Prostate gland (tissue), 2 donors: ENCODE measurements around the gene RASGRP4. TPM values are rescaled to one million over a fixed set of nuclear protein-coding genes. Genes with fewer than 3 reads are reported as not detected.
"Not testable (repeated sequence)": the region's sequence is repeated elsewhere in the genome, so short reads cannot be mapped to it uniquely, and the experiment has no call there.

Source experiments
- DNase-seq: peaks from one replicate; pipeline ENCODE4 v3.0.0-alpha.2; 2019; ENCODE audit warnings: low spot score
- H3K27ac ChIP-seq, 2 donors: fragments of 200-600 bp; sonication (generic); 2 replicates each; pipeline ENCODE4 v1.5.1; 2017 to 2019
- H3K27me3 ChIP-seq: fragments of 200-600 bp; sonication (generic); replicated peaks from 2 replicates; pipeline ENCODE4 v1.5.1; 2019; ENCODE audit not compliant: insufficient read depth
- H3K36me3 ChIP-seq, 2 donors: fragments of 200-600 bp; sonication (generic); 1 replicate in 1 of 2; 2 replicates in 1 of 2; pipeline versions ENCODE4 v1.5.1 to v1.8.1; 2017 to 2019
- H3K4me1 ChIP-seq: fragments of 200-600 bp; sonication (generic); replicated peaks from 2 replicates; pipeline ENCODE4 v1.5.1; 2019
- H3K4me3 ChIP-seq, 2 donors: fragments of 200-600 bp; sonication (generic); 2 replicates each; pipeline ENCODE4 v1.5.1; 2017 to 2019
- H3K9me3 ChIP-seq: fragments of 200-600 bp; sonication (generic); 2 replicates; pipeline ENCODE4 v1.5.1; 2017
- CTCF ChIP-seq, 4 experiments: fragments of 200-600 bp in 2 of 4; fragments of 450-650 bp in 2 of 4; sonication (generic) in 2 of 4; IDR thresholded peaks; 1 replicate in 3 of 4; 2 replicates in 1 of 4; pipeline ENCODE4 v1.5.1; 2016 to 2019; ENCODE audit warnings: antibody characterized with exemption in 4 of 4, mild to moderate bottlenecking in 2 of 4, moderate library complexity in 2 of 4
- POLR2A ChIP-seq: fragments of 450-650 bp; IDR thresholded peaks from one replicate; pipeline ENCODE4 v1.6.1; 2016; ENCODE audit warnings: antibody characterized with exemption, mild to moderate bottlenecking
- POLR2AphosphoS5 ChIP-seq: sonication (generic); formaldehyde crosslinking; IDR thresholded peaks from one replicate; pipeline ENCODE4 v1.6.1; 2017; ENCODE audit warnings: antibody characterized with exemption
- WGBS: methylation state at CpG from one replicate; pipeline ENCODE4 v1.1.5; 2018; 5-methylcytosine and 5-hydroxymethylcytosine counted together
- intact Hi-C: fragments of 100-400 bp; cut with DNase I; formaldehyde crosslinking; loops from one replicate; pipeline ENCODE4 v1.14.2; 2022
- total RNA-seq, 2 donors: library from RNA; depleted of rRNA; stranded (reverse); fragments of >200 nt; gene quantifications; one replicate each; pipeline ENCODE4 v1.1.0, GENCODE V29; 2016

Gene RASGRP4
- total RNA-seq, 2 donors from 2014 or later: 1.4 to 1.6 TPM

GRCh38 chr19:38411041-38411712, 14.8 kb downstream of the RASGRP4 start:
- TF ChIP-seq POLR2A (no peak), POLR2AphosphoS5 (no peak), CTCF (IDR thresholded peaks at IDR 0.05) (no peak)
- H3K4me3 ChIP-seq: no peak overlapping the region
- no peak for DNase-seq
- H3K4me1 ChIP-seq: no peaks in the 10 kb centered on the region
- H3K36me3 ChIP-seq: no peaks in the 10 kb centered on the region
- no peaks in the 10 kb centered on the region for H3K9me3 ChIP-seq
- intact Hi-C loops: no loop called here
- H3K27ac ChIP-seq: no peak overlapping the region
- H3K27me3 ChIP-seq: no peaks in the 10 kb centered on the region
- 86% methylated on average over 13 of the region's 13 CpGs for WGBS

- H3K27me3 ChIP-seq, H3K4me1 ChIP-seq, H3K9me3 ChIP-seq, DNase-seq, intact Hi-C loops, H3K4me3 ChIP-seq, H3K36me3 ChIP-seq, H3K27ac ChIP-seq: not testable (repeated sequence)
- WGBS: 82% methylated on average over 6 of the region's 6 CpGs
These were observed 15.6 kb downstream of the RASGRP4 start for GRCh38 chr19:38410407-38410806.

GRCh38 chr19:38409631-38410133, 16.3 kb downstream of the RASGRP4 start:
- Histone ChIP-seq H3K36me3 (no peaks in the 10 kb centered on the region), H3K4me3 (no peak overlapping the region)
- intact Hi-C loops: loop anchor here (10.0 kb wide), 1 partner anchor 525 kb away; the partner anchor contains the start of genes MRPS12 and SARS2

GRCh38 chr19:38405276-38405675, 20.7 kb downstream of the RASGRP4 start:
- Histone ChIP-seq H3K9me3 (no peaks in the 10 kb centered on the region), H3K4me3 (no peak overlapping the region), H3K27ac (no peak overlapping the region), H3K4me1 (no peaks in the 10 kb centered on the region), H3K27me3 (no peaks in the 10 kb centered on the region), H3K36me3 (no peaks in the 10 kb centered on the region)
- no peak for TF ChIP-seq POLR2AphosphoS5
- TF ChIP-seq POLR2A: no peak
- no peak for TF ChIP-seq CTCF (IDR thresholded peaks at IDR 0.05)
- 84% methylated on average over 8 of the region's 8 CpGs for WGBS
- DNase-seq: no peak
- intact Hi-C loops: loop anchor here (10.0 kb wide), 1 partner anchor 530 kb away; the partner anchor contains the start of genes MRPS12 and SARS2

More at GRCh38 chr19:38409631-38410133, 16.3 kb downstream of the RASGRP4 start:
- Histone ChIP-seq H3K27me3 (no peaks in the 10 kb centered on the region), H3K27ac (no peak overlapping the region), H3K4me1 (no peaks in the 10 kb centered on the region), H3K9me3 (no peaks in the 10 kb centered on the region)
- WGBS: 48% methylated on average over 7 of the region's 7 CpGs
- no peak for DNase-seq
- TF ChIP-seq POLR2AphosphoS5: no peak
- TF ChIP-seq CTCF (IDR thresholded peaks at IDR 0.05): no peak
- TF ChIP-seq POLR2A: no peak

GRCh38 chr19:38404858-38405257, 21.2 kb downstream of the RASGRP4 start:
- Histone ChIP-seq H3K4me1 (no peaks in the 10 kb centered on the region), H3K27me3 (no peaks in the 10 kb centered on the region), H3K9me3 (no peaks in the 10 kb centered on the region), H3K27ac (no peak overlapping the region), H3K4me3 (no peak overlapping the region), H3K36me3 (no peaks in the 10 kb centered on the region)
- intact Hi-C loops: loop anchor here (5.0 to 10.0 kb wide), 4 partner anchors 212 to 530 kb away; partner anchors contain the start of genes EIF3K, MAP4K1, MRPS12 and SARS2
- WGBS: 98% methylated on average over 6 of the region's 6 CpGs
- no peak for DNase-seq
- TF ChIP-seq POLR2A (no peak), CTCF (IDR thresholded peaks at IDR 0.05) (no peak), POLR2AphosphoS5 (no peak)
